ENCODE results near the gene ANO8.

GRCh38 chr19:17337675-17338432 is 3.2 kb upstream of the ANO8 start:
- TF ChIP-seq, protein P1, sequence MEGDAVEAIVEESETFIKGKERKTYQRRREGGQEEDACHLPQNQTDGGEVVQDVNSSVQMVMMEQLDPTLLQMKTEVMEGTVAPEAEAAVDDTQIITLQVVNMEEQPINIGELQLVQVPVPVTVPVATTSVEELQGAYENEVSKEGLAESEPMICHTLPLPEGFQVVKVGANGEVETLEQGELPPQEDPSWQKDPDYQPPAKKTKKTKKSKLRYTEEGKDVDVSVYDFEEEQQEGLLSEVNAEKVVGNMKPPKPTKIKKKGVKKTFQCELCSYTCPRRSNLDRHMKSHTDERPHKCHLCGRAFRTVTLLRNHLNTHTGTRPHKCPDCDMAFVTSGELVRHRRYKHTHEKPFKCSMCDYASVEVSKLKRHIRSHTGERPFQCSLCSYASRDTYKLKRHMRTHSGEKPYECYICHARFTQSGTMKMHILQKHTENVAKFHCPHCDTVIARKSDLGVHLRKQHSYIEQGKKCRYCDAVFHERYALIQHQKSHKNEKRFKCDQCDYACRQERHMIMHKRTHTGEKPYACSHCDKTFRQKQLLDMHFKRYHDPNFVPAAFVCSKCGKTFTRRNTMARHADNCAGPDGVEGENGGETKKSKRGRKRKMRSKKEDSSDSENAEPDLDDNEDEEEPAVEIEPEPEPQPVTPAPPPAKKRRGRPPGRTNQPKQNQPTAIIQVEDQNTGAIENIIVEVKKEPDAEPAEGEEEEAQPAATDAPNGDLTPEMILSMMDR (conservative IDR thresholded peaks at IDR 0.05; ENCODE audit: low read depth in 2 of 2), result no peak
- no peak for TF ChIP-seq EZH2phosphoT487 (IDR thresholded peaks at IDR 0.05; ENCODE audit: unreplicated experiment)
